Spleen (tissue), 11 donors: Measurements from ENCODE around the gene IMMP2L. TPM values are rescaled to one million over a fixed set of nuclear protein-coding genes. Genes with fewer than 3 reads are reported as not detected.

Source experiments
- DNase-seq: peaks from one replicate; pipeline ENCODE4 v3.0.0-alpha.2; 2020
- H3K27ac ChIP-seq, 8 donors: fragments of 200-600 bp; sonication (generic) in 7 of 8; 1 replicate in 4 of 8; 2 replicates in 4 of 8; pipeline versions ENCODE4 v1.5.0 to v1.8.0; 2016 to 2021; ENCODE audit warnings: inconsistent platforms in 4 of 8, mild to moderate bottlenecking in 4 of 8, moderate library complexity in 1 of 8
- H3K27me3 ChIP-seq, 7 donors: fragments of 200-600 bp; sonication (generic) in 6 of 7; replicated peaks in 1 of 7; 1 replicate in 4 of 7; 2 replicates in 3 of 7; pipeline versions ENCODE4 v1.5.0 to v1.8.0; 2016 to 2021; ENCODE audit warnings: inconsistent platforms in 3 of 7, mild to moderate bottlenecking in 1 of 7
- H3K36me3 ChIP-seq, 6 donors: fragments of 200-600 bp; sonication (generic) in 5 of 6; 1 replicate in 4 of 6; 2 replicates in 2 of 6; pipeline versions ENCODE4 v1.5.0 to v1.8.0; 2016 to 2021; ENCODE audit warnings: inconsistent platforms in 2 of 6
- H3K4me1 ChIP-seq, 6 donors: fragments of 200-600 bp; sonication (generic) in 5 of 6; 1 replicate in 3 of 6; 2 replicates in 3 of 6; pipeline versions ENCODE4 v1.5.0 to v1.8.0; 2016 to 2021; ENCODE audit warnings: inconsistent platforms in 3 of 6
- H3K4me3 ChIP-seq, 8 donors: fragments of 200-600 bp; sonication (generic) in 7 of 8; 1 replicate in 4 of 8; 2 replicates in 4 of 8; pipeline versions ENCODE4 v1.5.0 to v1.8.0; 2016 to 2021; ENCODE audit warnings: inconsistent platforms in 4 of 8, mild to moderate bottlenecking in 4 of 8, moderate library complexity in 2 of 8
- H3K9me3 ChIP-seq, 8 donors: fragments of 200-600 bp; sonication (generic) in 7 of 8; 1 replicate in 4 of 8; 2 replicates in 4 of 8; pipeline versions ENCODE4 v1.5.0 to v1.8.0; 2016 to 2021; ENCODE audit warnings: inconsistent platforms in 4 of 8
- POLR2A ChIP-seq, 3 donors: fragments of 450-650 bp; IDR thresholded peaks; one replicate each; pipeline ENCODE4 v1.5.1; 2017; ENCODE audit warnings: antibody characterized with exemption in 3 of 3, mild to moderate bottlenecking in 1 of 3
- POLR2AphosphoS5 ChIP-seq, 3 donors: sonication (generic); formaldehyde crosslinking; IDR thresholded peaks; one replicate each; pipeline ENCODE4 v1.5.1; 2017; ENCODE audit warnings: antibody characterized with exemption in 3 of 3
- WGBS, 5 donors: extraction: QIAGEN DNeasy Blood & Tissue Kit in 3 of 5; methylation state at CpG; one replicate each; pipeline versions ENCODE4 v1.1.5 to v1.1.7; 2013 to 2018; 5-methylcytosine and 5-hydroxymethylcytosine counted together
- intact Hi-C: fragments of 100-400 bp; cut with DNase I; formaldehyde crosslinking; loops from one replicate; pipeline ENCODE4 v1.15.0; 2023; ENCODE audit warnings: low total_unique reads
- polyA plus RNA-seq, 3 donors: library from polyadenylated mRNA; stranded (reverse); fragments of 200-250 nt; gene quantifications; one replicate each; pipeline ENCODE4 v1.2.1, GENCODE V29; 2013
- total RNA-seq, 7 donors: library from RNA; depleted of rRNA in 3 of 7; stranded (reverse); fragments of >200 nt in 3 of 7; fragmentation: NEBNext Ultra II Directional in 4 of 7; extraction: Animal tissue kit (Norgen Biotek cat#: 25700) in 4 of 7; gene quantifications; one replicate each; pipeline versions ENCODE4 v1.1.0 to v1.2.1, GENCODE V29; 2016 to 2021
- TF ChIP-seq, protein P1 (sequence below), 11 experiments: fragments of 200-600 bp in 7 of 11; fragments of 450-650 bp in 4 of 11; sonication (generic) in 4 of 11; IDR thresholded peaks in 8 of 11; conservative IDR thresholded peaks in 3 of 11; 1 replicate in 7 of 11; 2 replicates in 4 of 11; pipeline versions ENCODE4 v1.4.0 to v1.8.0; 2016 to 2021; ENCODE audit warnings: antibody characterized with exemption in 11 of 11, inconsistent platforms in 4 of 11, mild to moderate bottlenecking in 1 of 11
- donor health status: healthy with polysubstance abuse.
- donor health status: DM: no; HTN: no; CAD: no; lungs with moderate emphysema.
- donor health status: DM: no; HTN: no; CAD: no.
- donor health status: Bipolar disorder and iron deficiency.
- donor health status: healthy.
- donor health status: DM: no; HTN: no; CAD: no.
- donor health status: DM: yes; HTN: yes; CAD: no.

Gene IMMP2L
- total and polyA plus RNA-seq, 10 donors = 6.5 to 32.7 (median 9.8) TPM

DNA sequence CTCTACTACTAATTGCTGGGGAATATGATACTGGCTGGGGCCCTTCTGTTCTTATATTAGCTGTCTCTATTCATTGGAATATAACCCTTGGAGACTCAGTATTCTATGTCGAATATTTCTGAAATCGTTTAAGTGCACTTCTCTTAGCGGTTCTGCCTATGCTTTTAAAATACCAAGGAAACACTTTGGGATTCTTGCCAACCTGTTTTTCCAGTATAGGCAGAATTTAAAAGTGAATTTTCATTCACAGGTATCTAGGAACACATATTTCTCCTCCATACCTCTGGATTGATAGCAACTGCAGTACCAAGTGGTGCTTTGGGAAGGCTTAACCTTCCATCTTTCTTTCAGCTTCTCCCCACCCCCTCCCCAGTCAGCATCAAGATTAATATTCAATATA is 841.7 kb downstream of the IMMP2L start:
- H3K4me3 ChIP-seq = no peak overlapping the region
- no peaks in the 10 kb centered on the region for H3K36me3 ChIP-seq
- no peak for DNase-seq
- no peaks in the 10 kb centered on the region for H3K27me3 ChIP-seq
- no peak overlapping the region for H3K27ac ChIP-seq
- TF ChIP-seq, protein P1, sequence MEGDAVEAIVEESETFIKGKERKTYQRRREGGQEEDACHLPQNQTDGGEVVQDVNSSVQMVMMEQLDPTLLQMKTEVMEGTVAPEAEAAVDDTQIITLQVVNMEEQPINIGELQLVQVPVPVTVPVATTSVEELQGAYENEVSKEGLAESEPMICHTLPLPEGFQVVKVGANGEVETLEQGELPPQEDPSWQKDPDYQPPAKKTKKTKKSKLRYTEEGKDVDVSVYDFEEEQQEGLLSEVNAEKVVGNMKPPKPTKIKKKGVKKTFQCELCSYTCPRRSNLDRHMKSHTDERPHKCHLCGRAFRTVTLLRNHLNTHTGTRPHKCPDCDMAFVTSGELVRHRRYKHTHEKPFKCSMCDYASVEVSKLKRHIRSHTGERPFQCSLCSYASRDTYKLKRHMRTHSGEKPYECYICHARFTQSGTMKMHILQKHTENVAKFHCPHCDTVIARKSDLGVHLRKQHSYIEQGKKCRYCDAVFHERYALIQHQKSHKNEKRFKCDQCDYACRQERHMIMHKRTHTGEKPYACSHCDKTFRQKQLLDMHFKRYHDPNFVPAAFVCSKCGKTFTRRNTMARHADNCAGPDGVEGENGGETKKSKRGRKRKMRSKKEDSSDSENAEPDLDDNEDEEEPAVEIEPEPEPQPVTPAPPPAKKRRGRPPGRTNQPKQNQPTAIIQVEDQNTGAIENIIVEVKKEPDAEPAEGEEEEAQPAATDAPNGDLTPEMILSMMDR (IDR thresholded peaks at IDR 0.05 in 8 of 11, conservative IDR thresholded peaks at IDR 0.05 in 3 of 11) = no peak
- no peak for TF ChIP-seq POLR2AphosphoS5 (IDR thresholded peaks at IDR 0.05)
- no peak for TF ChIP-seq POLR2A (IDR thresholded peaks at IDR 0.05)
- 89 to 95% (median 93%) methylated on average over 3 of the region's 3 CpGs for WGBS, 5 donors
- no peaks in the 10 kb centered on the region for H3K4me1 ChIP-seq
- H3K9me3 ChIP-seq = no peaks in the 10 kb centered on the region
- intact Hi-C loops = no loop called here

DNA sequence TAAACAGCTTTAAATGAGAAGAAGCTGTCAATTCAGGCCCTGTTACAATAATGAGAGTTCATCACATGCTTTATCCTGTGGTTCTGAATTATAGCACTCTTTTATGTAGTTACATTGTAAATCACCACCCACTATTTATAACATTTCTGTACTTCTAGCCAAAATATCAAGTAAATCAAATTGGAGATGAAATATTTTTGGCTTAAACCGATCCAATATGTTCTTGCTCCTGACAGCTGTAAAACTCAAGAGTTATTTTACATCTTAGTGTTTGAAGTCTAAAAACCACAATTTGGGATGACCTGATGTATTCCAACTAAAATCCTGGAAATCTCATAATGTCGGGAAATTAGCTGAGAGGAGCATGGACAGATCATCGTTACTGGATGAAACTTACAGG is 842.6 kb downstream of the IMMP2L start:
- Histone ChIP-seq H3K4me1 (no peaks in the 10 kb centered on the region), H3K27ac (no peak overlapping the region), H3K9me3 (peaks cover 0 to 4% (median 0%) of the 10 kb centered on the region in 8 donors), H3K4me3 (no peak overlapping the region), H3K27me3 (no peaks in the 10 kb centered on the region), H3K36me3 (no peaks in the 10 kb centered on the region)
- TF ChIP-seq POLR2AphosphoS5 (IDR thresholded peaks at IDR 0.05) (no peak), POLR2A (IDR thresholded peaks at IDR 0.05) (no peak)
- TF ChIP-seq, protein P1 (IDR thresholded peaks at IDR 0.05 in 8 of 11, conservative IDR thresholded peaks at IDR 0.05 in 3 of 11) = no peak
- DNase-seq = no peak
- intact Hi-C loops = no loop called here
- WGBS, 5 donors = 83 to 93% (median 87%) methylated on average over 3 of the region's 3 CpGs

DNA sequence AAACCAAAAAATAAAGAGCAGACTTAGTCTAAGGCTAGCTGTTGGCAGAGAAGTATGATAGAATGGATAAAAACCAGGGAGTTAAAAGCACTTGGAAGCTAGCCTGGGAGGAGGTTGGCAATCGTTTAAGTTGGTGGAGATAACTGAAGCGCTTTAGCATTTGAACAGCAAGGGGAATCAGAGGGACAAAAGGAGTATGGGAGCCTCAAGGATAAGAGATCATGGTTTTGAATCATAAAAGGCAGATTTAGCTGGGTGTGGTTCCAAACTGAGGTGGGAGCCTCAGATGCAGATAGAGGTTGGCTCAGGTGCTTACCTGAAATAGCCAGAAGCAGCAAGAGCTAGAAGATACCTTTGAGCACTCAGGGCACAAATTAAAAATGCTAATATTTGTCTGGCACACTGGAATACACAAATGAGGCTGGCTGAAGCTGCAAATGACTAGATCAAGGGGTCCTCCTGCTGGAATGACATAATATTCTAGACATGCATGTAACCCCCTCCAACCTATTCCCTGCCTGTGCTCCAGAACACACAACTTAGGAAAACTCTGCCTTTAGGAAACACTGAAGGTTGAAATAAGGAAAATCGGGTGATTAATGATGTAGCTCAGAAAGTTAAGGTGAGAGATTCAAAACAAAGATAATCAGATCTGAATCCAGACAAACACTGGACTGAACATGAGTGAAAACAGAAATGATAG is 843.6 kb downstream of the IMMP2L start:
- H3K36me3 ChIP-seq = no peaks in the 10 kb centered on the region
- TF ChIP-seq POLR2AphosphoS5 (IDR thresholded peaks at IDR 0.05) (no peak), POLR2A (IDR thresholded peaks at IDR 0.05) (no peak)
- TF ChIP-seq, protein P1 (IDR thresholded peaks at IDR 0.05 in 8 of 11, conservative IDR thresholded peaks at IDR 0.05 in 3 of 11) = no peak
- peaks cover 0 to 4% (median 0%) of the 10 kb centered on the region in 8 donors for H3K9me3 ChIP-seq
- H3K4me1 ChIP-seq = no peaks in the 10 kb centered on the region
- H3K4me3 ChIP-seq = no peak overlapping the region
- no peak overlapping the region for H3K27ac ChIP-seq
- DNase-seq = no peak
- no peaks in the 10 kb centered on the region for H3K27me3 ChIP-seq
- intact Hi-C loops = no loop called here
- 67 to 82% (median 77%) methylated on average over 3 of the region's 3 CpGs for WGBS, 5 donors

DNA sequence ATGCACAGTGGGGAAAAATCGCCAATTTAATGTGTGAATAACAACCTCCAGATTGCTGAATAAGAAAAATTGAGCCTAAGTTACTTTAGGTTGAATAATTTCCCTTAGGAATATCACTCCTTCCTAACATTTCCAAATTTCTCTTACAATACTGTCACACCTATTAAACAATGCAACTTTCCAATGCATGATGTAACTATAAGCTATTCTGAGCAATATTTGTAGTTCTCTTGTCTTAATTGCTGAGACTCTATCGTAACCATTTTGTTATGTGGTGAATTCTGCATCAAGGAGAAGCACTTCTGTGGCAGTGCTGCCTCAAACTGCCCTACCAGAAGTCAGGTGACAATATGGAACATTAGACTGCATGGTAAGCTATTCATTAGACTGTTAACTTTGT is 858.1 kb downstream of the IMMP2L start:
- intact Hi-C loops = no loop called here
- 73 to 92% (median 83%) methylated on average over 2 of the region's 2 CpGs for WGBS, 5 donors
- no peak overlapping the region for H3K4me3 ChIP-seq
- H3K27me3 ChIP-seq = no peaks in the 10 kb centered on the region
- no peaks in the 10 kb centered on the region for H3K36me3 ChIP-seq
- H3K27ac ChIP-seq = no peak overlapping the region
- TF ChIP-seq POLR2A (IDR thresholded peaks at IDR 0.05) = no peak
- TF ChIP-seq, protein P1 (IDR thresholded peaks at IDR 0.05 in 8 of 11, conservative IDR thresholded peaks at IDR 0.05 in 3 of 11) = no peak
- no peak for TF ChIP-seq POLR2AphosphoS5 (IDR thresholded peaks at IDR 0.05)
- DNase-seq = no peak
- H3K4me1 ChIP-seq = no peaks in the 10 kb centered on the region
- H3K9me3 ChIP-seq = peaks cover 0 to 7% (median 0%) of the 10 kb centered on the region in 8 donors
